Psoas muscle (tissue), 8 donors: ENCODE data around the gene CDKN2B-AS1. TPM values are rescaled to one million over a fixed set of nuclear protein-coding genes. Genes with fewer than 3 reads are reported as not detected.

Experiments
- ATAC-seq, 4 donors: fragments of 200-7000 bp; cut with Tn5 transposase; one replicate each; pipeline ENCODE4 v1.9.1; 2020; ENCODE audit warnings: moderate library complexity in 3 of 4, mild to moderate bottlenecking in 2 of 4
- DNase-seq, 2 donors: peaks; one replicate each; pipeline ENCODE4 v3.0.0-alpha.2; 2020
- H3K27ac ChIP-seq: fragments of 200-600 bp; one replicate; pipeline ENCODE4 v1.8.0; 2022
- H3K27me3 ChIP-seq, 3 donors: fragments of 200-600 bp in 1 of 3; one replicate each; pipeline versions ENCODE4 v1.6.1 to v1.8.0; 2013 to 2022; ENCODE audit warnings: low read length in 2 of 3, mild to moderate bottlenecking in 2 of 3, moderate library complexity in 1 of 3; ENCODE audit not compliant: insufficient read depth in 3 of 3
- H3K36me3 ChIP-seq, 2 donors: fragments of 200-600 bp in 1 of 2; one replicate each; pipeline versions ENCODE4 v1.6.1 to v1.8.0; 2013 to 2022; ENCODE audit warnings: low read depth in 1 of 2, mild to moderate bottlenecking in 1 of 2, moderate library complexity in 1 of 2; ENCODE audit not compliant: insufficient read depth in 1 of 2
- H3K4me1 ChIP-seq: fragments of 200-600 bp; one replicate; pipeline ENCODE4 v1.8.0; 2022
- H3K4me3 ChIP-seq: fragments of 200-600 bp; one replicate; pipeline ENCODE4 v1.8.0; 2022; ENCODE audit warnings: mild to moderate bottlenecking
- H3K9me3 ChIP-seq: fragments of 200-600 bp; one replicate; pipeline ENCODE4 v1.8.0; 2022
- WGBS, 3 donors: extraction: QIAGEN DNeasy Blood & Tissue Kit; methylation state at CpG; one replicate each; pipeline versions ENCODE4 v1.1.6 to v1.1.7; 2013; 5-methylcytosine and 5-hydroxymethylcytosine counted together
- intact Hi-C, 2 donors: fragments of 100-400 bp; cut with DNase I; formaldehyde crosslinking; loops; one replicate each; pipeline versions ENCODE4 v1.11.0 to v1.14.2; 2022
- polyA plus RNA-seq, 3 donors: library from polyadenylated mRNA; stranded (reverse); fragments of 200-250 nt; gene quantifications; one replicate each; pipeline ENCODE4 v1.2.3, GENCODE V29; 2013
- total RNA-seq, 4 donors: library from RNA; stranded (reverse); fragmentation: NEBNext Ultra II Directional in 2 of 4; extraction: Animal tissue kit (Norgen Biotek cat#: 25700) in 2 of 4; gene quantifications; one replicate each; pipeline versions ENCODE4 v1.2.1 to v1.2.4, GENCODE V29; 2021 to 2023
- TF ChIP-seq, protein P1 (sequence below): fragments of 200-600 bp; IDR thresholded peaks from one replicate; pipeline ENCODE4 v1.8.0; 2022; ENCODE audit warnings: antibody characterized with exemption
- donor health status: healthy with polysubstance abuse.
- donor health status: DM: no; HTN: no; CAD: no; lungs with moderate emphysema.
- donor health status: Bipolar disorder and iron deficiency.
- donor health status: healthy.
- donor health status: DM: yes; HTN: yes; CAD: no.
- donor health status: DM: no; HTN: no; CAD: no.
- donor health status: DM: no; HTN: no; CAD: no.
- donor health status: DM: yes; HTN: yes; CAD: no.

The CDKN2B-AS1 gene
- total and polyA plus RNA-seq, 7 donors = 0.40 TPM; not detected in 6

DNA sequence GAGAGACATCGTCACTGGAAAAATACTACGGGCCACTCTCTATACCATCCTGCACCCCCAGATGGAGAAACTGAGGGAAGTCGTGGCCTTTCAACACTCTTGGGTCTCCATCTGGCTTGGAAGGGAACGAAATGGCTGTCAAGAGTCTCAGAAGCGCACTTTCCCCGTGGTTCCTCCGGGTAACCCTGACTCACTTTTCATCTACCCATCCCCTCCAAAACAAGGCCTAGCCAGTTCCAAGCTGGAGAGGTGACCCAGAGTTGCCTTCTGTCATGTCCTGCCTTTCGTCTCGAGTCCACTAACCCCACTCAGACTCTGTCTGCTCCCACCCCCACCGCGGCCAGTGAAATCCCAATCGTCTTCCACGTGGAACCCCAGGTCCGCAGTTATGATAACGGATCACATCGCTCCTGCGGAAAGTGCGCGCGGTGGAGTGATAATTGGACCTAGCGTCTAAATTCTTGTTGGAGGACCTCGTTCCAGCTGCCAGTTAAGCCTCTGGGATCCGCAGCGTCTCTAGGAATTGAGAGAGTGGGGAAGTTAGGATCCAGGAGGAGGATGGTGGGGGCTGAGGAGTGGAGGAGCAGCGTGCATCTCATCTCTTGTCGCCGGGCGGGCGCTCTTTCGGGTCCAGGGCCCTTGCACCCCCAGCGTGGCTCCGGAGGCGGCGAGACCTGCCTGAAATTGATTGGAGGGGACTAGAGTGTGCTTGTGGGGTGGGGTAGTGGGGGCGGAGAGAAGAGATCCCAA lies 5.0 kb upstream of the CDKN2B-AS1 start:
- H3K27me3 ChIP-seq = peaks cover 4 to 74% (median 16%) of the 10 kb centered on the region in 3 donors
- peaks cover 5% of the 10 kb centered on the region for H3K4me1 ChIP-seq
- no peak overlapping the region for H3K27ac ChIP-seq
- no peaks in the 10 kb centered on the region for H3K9me3 ChIP-seq
- no peaks in the 10 kb centered on the region for H3K36me3 ChIP-seq
- intact Hi-C loops = loop anchor here in 1 of 2 donors (10.0 kb wide), 2 partner anchors 55 to 125 kb away; no protein-coding TSS in a partner anchor
- ATAC-seq (no peak), DNase-seq (no peak)
- no peak overlapping the region for H3K4me3 ChIP-seq
- WGBS, 3 donors = 9 to 23% (median 20%) methylated on average over 35 of the region's 35 CpGs
- TF ChIP-seq, protein P1, sequence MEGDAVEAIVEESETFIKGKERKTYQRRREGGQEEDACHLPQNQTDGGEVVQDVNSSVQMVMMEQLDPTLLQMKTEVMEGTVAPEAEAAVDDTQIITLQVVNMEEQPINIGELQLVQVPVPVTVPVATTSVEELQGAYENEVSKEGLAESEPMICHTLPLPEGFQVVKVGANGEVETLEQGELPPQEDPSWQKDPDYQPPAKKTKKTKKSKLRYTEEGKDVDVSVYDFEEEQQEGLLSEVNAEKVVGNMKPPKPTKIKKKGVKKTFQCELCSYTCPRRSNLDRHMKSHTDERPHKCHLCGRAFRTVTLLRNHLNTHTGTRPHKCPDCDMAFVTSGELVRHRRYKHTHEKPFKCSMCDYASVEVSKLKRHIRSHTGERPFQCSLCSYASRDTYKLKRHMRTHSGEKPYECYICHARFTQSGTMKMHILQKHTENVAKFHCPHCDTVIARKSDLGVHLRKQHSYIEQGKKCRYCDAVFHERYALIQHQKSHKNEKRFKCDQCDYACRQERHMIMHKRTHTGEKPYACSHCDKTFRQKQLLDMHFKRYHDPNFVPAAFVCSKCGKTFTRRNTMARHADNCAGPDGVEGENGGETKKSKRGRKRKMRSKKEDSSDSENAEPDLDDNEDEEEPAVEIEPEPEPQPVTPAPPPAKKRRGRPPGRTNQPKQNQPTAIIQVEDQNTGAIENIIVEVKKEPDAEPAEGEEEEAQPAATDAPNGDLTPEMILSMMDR = no peak

DNA sequence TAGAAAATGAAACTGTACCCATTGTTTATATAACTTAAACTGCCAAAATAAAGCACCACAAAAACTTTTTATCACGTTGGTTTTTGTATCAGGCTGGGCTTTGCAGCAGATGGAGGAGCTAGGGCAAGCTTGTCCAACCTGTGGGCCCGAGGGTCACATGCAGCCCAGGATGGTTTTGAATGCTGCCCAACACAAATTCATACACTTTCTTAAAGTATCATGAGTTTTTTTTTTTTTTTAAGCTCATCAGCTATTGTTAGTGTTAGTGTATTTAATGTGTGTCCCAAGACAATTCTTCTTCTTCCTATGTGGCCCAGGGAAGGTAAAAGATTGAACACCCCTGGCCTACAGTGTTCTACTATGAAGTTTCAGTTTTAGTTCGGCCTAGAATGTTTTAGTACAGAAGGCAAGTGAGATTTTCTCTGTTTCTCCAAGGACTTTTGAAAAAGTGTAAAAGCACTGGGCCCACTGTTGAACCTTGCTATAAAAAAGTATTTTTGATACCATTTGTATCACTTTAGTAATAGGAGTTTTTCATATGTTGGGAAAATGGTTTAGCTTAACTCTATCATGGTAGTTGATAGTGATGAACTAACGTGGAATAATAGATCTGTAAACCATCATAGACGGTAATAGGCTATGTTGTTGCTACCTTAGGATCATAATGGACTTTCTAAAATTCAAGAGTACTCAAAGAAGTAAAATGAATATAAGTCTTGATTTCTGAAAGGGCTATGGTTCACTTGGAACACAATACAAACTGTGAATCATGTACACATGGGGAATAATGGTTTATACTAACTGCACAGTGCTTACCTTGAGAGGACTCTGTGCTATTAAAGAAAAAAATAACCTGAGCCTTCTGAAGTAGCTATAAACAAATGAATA lies 3.3 kb upstream of the CDKN2B-AS1 start:
- no peak for DNase-seq
- TF ChIP-seq, protein P1 = no peak
- no peak for ATAC-seq
- Histone ChIP-seq H3K27ac (no peak overlapping the region), H3K4me3 (no peak overlapping the region), H3K36me3 (no peaks in the 10 kb centered on the region), H3K4me1 (peaks cover 5% of the 10 kb centered on the region), H3K9me3 (no peaks in the 10 kb centered on the region), H3K27me3 (peaks cover 4 to 58% (median 16%) of the 10 kb centered on the region in 3 donors)
- 92 to 95% (median 95%) methylated on average over 5 of the region's 5 CpGs for WGBS, 3 donors
- intact Hi-C loops = loop anchor here in 1 of 2 donors (10.0 kb wide), 2 partner anchors 57 to 123 kb away; no protein-coding TSS in a partner anchor

DNA sequence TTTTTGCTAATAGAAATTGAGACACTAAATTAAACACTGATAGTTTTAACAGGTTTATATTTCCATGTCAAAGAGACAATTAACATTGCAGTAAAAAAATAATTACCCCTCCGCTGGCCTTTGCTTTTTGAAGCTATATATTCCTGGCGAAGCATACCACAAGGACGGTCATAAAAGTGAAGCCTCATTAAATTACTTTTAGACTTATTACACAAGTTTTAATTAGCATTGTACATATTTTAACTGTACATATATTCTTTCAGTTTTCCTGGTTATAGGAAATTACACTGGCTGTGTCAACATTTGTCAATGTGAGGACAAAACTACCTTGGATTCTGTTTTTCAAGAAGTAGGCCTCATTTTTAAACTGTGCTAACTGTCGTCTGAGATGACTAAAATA lies 1.6 kb upstream of the CDKN2B-AS1 start:
- no peak overlapping the region for H3K4me3 ChIP-seq
- no peaks in the 10 kb centered on the region for H3K36me3 ChIP-seq
- ATAC-seq (no peak), DNase-seq (no peak)
- peaks cover 4 to 44% (median 16%) of the 10 kb centered on the region in 3 donors for H3K27me3 ChIP-seq
- intact Hi-C loops = loop anchor here in 1 of 2 donors (10.0 kb wide), 2 partner anchors 58 to 122 kb away; no protein-coding TSS in a partner anchor
- peaks cover 5% of the 10 kb centered on the region for H3K4me1 ChIP-seq
- TF ChIP-seq, protein P1 = no peak
- H3K9me3 ChIP-seq = no peaks in the 10 kb centered on the region
- WGBS, 3 donors = 97 to 98% (median 98%) methylated on average over 4 of the region's 4 CpGs
- no peak overlapping the region for H3K27ac ChIP-seq

DNA sequence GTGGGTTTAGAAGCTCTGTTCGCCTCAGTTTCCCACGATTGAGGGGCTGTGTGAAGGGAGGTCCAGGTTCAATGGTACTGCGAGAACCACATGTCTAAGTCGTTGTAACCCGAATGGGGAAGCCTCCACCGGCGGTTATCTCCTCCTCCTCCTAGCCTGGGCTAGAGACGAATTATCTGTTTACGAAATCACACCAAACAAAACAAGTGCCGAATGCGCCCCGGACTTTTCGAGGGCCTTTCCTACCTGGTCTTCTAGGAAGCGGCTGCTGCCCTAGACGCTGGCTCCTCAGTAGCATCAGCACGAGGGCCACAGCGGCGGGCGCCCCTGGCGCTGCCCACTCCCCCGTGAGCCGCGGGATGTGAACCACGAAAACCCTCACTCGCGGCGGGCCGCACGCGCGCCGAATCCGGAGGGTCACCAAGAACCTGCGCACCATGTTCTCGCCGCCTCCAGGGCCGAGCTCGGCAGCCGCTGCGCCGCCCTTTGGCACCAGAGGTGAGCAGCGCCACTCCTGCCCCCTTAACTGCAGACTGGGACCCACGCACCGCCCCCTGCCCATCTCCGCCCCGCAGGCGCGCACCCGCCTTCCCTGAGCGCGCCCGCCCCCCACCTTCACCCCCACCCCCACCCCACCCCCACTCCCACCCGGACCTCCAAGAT lies 567 bp upstream of the CDKN2B-AS1 start, which contains the start of gene CDKN2A:
Gene CDKN2A (minus strand): TSS at position 500 of the 663 bp plus-strand sequence.
- Histone ChIP-seq H3K27me3 (peaks cover 0 to 35% (median 16%) of the 10 kb centered on the region in 3 donors), H3K4me3 (peak within 1 kb of the TSS; percentile 98), H3K36me3 (no peaks in the 10 kb centered on the region), H3K9me3 (no peaks in the 10 kb centered on the region), H3K4me1 (peaks cover 5% of the 10 kb centered on the region), H3K27ac (peak within 1 kb of the TSS; percentile 60)
- 8 to 12% (median 10%) methylated on average over 34 to 53 of the region's 53 CpGs for WGBS, 3 donors
- TF ChIP-seq, protein P1 = no peak
- peak in 1 of 2 donors; percentile 58 for DNase-seq
- intact Hi-C loops = loop anchor here in 1 of 2 donors (10.0 kb wide), 2 partner anchors 59 to 121 kb away; no protein-coding TSS in a partner anchor
- peak; percentile 28 to 64 (median 56) for ATAC-seq
